HepG2 (cell line): ENCODE measurements around the gene CNEP1R1. TPM values are rescaled to one million over a fixed set of nuclear protein-coding genes. Genes with fewer than 3 reads are reported as not detected.

Source experiments
- ATAD3A ChIP-seq: sonication (generic); formaldehyde crosslinking; IDR thresholded peaks from 2 replicates; pipeline ENCODE4 v1.4.0; 2020; ENCODE audit warnings: missing genetic modification reagents
- ETV5 ChIP-seq: IDR thresholded peaks from 2 replicates; pipeline ENCODE4 v1.6.1; 2018; ENCODE audit warnings: missing biosample characterization, missing genetic modification reagents, inconsistent platforms, borderline replicate concordance
- MLX ChIP-seq: IDR thresholded peaks from 2 replicates; pipeline ENCODE4 v1.6.1; 2016
- NFE2 ChIP-seq: sonication (generic); formaldehyde crosslinking; IDR thresholded peaks from 2 replicates; pipeline ENCODE4 v1.4.0; 2020; ENCODE audit warnings: missing genetic modification reagents
- POGK ChIP-seq: sonication (generic); formaldehyde crosslinking; conservative IDR thresholded peaks from 2 replicates; pipeline ENCODE4 v1.8.0; 2022; ENCODE audit warnings: mild to moderate bottlenecking, moderate library complexity, missing genetic modification reagents
- SNRNP70 ChIP-seq: fragments of 200-400 bp; formaldehyde crosslinking; IDR thresholded peaks from 2 replicates; pipeline ENCODE4 v1.6.1; 2017; ENCODE audit warnings: mild to moderate bottlenecking, low read depth, low read length, moderate library complexity
- TAF15 ChIP-seq: fragments of 200-400 bp; formaldehyde crosslinking; IDR thresholded peaks from one replicate; pipeline ENCODE4 v1.6.1; 2018; ENCODE audit warnings: mild to moderate bottlenecking, low read depth, low read length; ENCODE audit not compliant: poor library complexity, severe bottlenecking
- ZNF710 ChIP-seq: sonication (generic); formaldehyde crosslinking; IDR thresholded peaks from 2 replicates; pipeline ENCODE4 v1.5.0; 2020; ENCODE audit warnings: mild to moderate bottlenecking, missing genetic modification reagents, borderline replicate concordance
- ZSCAN25 ChIP-seq: sonication (generic); formaldehyde crosslinking; IDR thresholded peaks from 2 replicates; pipeline ENCODE4 v1.8.0; 2022; ENCODE audit warnings: mild to moderate bottlenecking, missing genetic modification reagents
- polyA plus RNA-seq, 8 experiments: library from polyadenylated mRNA; depleted of rRNA in 3 of 8; stranded (reverse) in 7 of 8; unstranded in 1 of 8; fragments of >200 nt; fragmentation: Illumina TruSeq in 4 of 8; extraction: Trizol in 4 of 8; gene quantifications; 2 replicates each; pipeline versions ENCODE4 v1.2.1 to v1.2.3, GENCODE V29; 2011 to 2016; ENCODE audit warnings: low read depth in 4 of 8, missing spikeins in 1 of 8, mixed read lengths in 1 of 8; ENCODE audit not compliant: insufficient read depth in 1 of 8
- total RNA-seq, 5 experiments: library from RNA; depleted of rRNA; stranded (reverse); fragments of >200 nt; fragmentation: Illumina TruSeq; extraction: Trizol; gene quantifications; 2 replicates each; pipeline ENCODE4 v1.2.3, GENCODE V29; 2016; ENCODE audit warnings: low read depth in 1 of 5
- TF ChIP-seq, protein P1 (sequence below): sonication (generic); formaldehyde crosslinking; IDR thresholded peaks from 2 replicates; pipeline ENCODE4 v1.5.0; 2020; ENCODE audit warnings: missing genetic modification reagents

The CNEP1R1 gene
- total and polyA plus RNA-seq, 2 of the 13 experiments (the other 11 are each of a cell fraction or from before 2014, with no cell fraction given): 23.6 to 26.8 TPM

DNA sequence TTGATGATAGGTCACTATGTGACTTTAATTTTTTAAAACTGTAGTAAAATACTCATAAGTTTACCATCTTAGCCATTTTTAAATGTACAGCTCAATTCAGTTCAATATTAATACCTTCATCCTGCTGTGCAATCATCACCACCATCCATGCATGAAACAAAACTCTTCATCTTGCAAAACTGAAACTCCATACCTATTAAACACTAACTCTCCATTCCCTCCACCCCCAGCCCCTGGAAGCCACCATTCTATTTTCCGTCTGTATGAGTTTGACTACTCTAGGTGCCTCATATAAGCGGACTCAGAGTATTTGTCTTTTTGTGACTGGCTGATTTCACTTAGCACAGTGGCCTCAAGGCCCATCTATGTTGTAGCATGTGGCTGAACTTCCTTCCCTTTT, 9.4 kb upstream of the CNEP1R1 start (continued):
- TF ChIP-seq, protein P1, sequence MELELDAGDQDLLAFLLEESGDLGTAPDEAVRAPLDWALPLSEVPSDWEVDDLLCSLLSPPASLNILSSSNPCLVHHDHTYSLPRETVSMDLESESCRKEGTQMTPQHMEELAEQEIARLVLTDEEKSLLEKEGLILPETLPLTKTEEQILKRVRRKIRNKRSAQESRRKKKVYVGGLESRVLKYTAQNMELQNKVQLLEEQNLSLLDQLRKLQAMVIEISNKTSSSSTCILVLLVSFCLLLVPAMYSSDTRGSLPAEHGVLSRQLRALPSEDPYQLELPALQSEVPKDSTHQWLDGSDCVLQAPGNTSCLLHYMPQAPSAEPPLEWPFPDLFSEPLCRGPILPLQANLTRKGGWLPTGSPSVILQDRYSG: no peak
- TF ChIP-seq POGK (CRISPR knock-in tag) (no peak), ZSCAN25 (no peak), ZNF710 (no peak), ATAD3A (no peak), ETV5 (CRISPR knock-in tag) (no peak), SNRNP70 (no peak), NFE2 (CRISPR knock-in tag) (no peak), MLX (CRISPR knock-in tag) (no peak), TAF15 (no peak)
